DOHH2 (cell line): Measurements from ENCODE around the gene ATP6V1G1.
A peak's percentile ranks its signal among the peaks of the same experiment; 100 is the strongest.

Experiments used
- CTCF ChIP-seq: fragments of 200-600 bp; sonication (generic); IDR thresholded peaks from one replicate; pipeline ENCODE4 v1.5.1; 2014; ENCODE audit warnings: antibody characterized with exemption, mild to moderate bottlenecking, low read depth, low read length; ENCODE audit not compliant: poor library complexity, severe bottlenecking
- EZH2phosphoT487 ChIP-seq: fragments of 200-600 bp; sonication (generic); IDR thresholded peaks from 2 replicates; pipeline ENCODE4 v1.6.1; 2017; ENCODE audit warnings: borderline replicate concordance, mild to moderate bottlenecking, antibody characterized with exemption, low read length, moderate library complexity, mixed read lengths

DNA sequence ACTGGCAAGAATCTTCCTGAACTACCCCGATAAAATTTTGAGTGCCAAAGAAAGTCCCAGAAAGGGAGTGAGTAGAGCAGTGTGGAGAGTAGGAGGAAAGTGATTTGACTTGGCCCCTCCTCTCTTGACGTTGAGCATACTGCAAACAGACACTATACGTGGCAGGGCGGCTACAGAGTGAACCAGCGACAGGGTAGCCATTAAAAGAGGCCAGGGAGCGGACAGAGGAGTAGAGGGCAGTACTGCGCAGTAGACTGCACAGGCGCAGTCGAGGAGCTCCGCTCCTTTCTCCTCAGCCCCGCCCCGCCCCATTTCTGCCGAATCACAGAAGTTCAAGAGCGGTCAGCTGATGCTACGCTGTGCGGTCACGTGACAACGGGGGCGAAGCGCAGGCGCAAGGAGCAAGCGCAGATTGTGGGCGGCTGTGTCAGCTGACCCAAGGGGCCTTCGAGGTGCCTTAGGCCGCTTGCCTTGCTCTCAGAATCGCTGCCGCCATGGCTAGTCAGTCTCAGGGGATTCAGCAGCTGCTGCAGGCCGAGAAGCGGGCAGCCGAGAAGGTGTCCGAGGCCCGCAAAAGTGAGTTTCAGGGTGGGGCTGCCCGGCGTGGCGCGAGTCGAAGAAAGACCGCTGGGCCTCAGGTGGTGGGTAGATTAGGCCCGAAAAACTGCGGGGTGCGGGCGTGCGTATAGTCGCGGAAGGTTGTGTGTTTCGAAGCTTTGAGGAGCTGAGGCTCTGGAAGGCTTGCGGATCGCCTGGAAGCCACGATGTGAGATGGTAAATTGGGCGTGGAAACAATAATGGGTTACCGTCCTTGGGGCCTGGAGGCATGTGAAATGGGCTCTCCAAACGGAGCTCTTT, at the start of gene ATP6V1G1:
- TF ChIP-seq CTCF (peak; percentile 37), EZH2phosphoT487 (no peak)
